HG02678 (cell line): ENCODE results near the gene SHISA5.

ENCODE experiments used
- ATAC-seq: cut with Tn5 transposase; IDR thresholded peaks from one replicate; pipeline ENCODE4 v1.9.1; 2021; ENCODE audit warnings: mild to moderate bottlenecking, moderate library complexity; ENCODE audit not compliant: unreplicated experiment

Gene SHISA5

DNA sequence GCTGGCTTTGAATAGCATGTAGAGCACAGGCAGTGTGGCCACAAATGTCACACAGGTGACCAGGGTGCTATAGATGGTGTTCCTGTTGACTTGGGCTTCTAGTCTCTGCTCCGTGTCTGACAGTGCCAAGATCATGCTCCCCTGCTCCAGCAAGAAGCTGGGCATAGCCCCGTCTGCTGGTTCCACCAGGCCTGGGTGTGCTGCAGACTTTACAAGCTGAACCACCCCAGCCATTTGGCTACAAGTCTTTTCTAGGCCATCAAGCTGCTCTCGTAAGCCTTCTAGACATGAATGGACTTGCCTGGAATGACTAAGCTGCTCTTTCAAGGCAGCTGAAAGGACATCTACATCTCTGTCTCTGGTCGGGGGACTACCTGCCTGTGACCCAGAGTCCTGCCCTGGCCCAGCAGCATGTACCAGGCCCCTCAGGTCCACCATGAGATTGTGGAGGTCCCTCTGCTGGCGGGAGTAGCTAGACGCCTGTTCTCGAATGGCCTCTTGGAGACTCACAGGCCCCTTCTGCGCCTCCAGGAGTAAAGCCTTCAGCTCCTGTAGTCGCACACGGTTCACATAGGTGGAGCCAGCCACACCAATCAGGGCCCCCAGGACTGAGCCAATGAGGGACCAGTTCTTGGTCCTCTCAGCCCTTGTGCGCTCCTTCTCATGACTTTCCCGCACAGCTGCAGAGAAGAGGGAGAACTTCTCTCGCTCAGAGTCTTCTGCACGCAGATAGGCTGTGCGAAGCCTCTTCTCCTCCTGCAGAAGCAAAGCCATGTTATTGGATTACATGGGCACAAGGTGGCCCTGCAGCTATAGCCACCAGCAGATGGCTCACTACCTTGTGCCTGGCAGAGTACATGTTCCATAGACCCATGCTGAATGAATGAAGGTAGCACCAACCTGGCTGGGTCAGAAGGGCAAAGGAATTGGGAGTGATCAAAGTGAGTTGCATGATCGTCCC is 71.3 kb downstream of the SHISA5 start:
- ATAC-seq: no peak

DNA sequence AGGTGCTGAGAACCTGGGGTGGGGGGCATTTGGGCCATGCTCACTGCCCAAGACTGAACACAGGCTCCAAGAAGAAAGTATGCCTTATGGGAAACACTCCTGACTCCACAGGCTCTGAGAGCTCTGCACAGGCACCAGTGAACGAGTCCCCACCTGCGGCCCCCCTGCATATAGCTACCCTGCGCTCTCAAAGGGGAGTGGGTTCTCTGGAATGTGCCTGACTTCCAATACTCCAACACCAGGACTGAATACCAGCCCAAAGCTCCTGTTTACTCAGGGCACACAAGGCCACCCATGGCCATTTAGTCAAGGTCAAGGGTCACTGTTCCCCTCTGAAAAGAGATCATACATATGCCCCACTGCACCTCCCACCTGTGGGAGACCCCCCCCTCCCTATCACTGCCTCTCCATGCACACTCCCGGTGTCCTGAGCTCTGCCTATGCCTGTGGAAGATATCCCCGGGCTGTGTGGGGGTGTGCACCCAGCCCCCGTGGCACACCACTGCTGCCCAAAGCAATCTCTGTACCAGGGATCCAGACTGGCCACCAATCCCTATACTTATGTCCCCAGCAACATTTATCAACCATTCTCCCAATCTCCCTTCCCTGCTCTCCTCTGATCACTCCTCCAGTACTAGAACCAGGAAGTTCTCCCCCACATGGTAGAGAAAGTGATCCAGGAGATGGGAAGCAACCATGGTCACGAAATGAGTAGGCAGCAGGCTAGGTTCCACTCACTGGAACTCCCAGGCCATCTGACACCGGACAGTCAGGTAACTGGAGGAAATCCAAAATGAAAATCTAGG is 72.5 kb downstream of the SHISA5 start:
- no peak for ATAC-seq

DNA sequence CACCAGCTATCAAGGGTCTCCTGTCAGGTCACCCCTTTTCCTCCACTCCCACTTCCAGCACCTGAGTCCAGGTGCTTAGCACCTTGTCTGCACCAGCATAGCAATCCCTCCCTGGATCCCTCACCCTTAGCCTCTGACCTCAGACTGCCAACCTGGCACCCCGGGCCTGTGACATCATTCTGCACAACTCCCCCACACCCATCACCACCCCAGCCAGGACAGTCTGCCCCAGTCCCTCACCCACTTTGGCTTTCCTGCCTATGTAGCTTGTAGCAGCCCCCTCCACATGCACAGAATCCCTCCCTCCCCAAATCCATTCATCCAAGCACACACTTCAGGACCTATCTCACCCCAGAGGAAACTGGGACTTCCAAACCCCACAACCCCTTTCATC is 73.3 kb downstream of the SHISA5 start:
- ATAC-seq: no peak

DNA sequence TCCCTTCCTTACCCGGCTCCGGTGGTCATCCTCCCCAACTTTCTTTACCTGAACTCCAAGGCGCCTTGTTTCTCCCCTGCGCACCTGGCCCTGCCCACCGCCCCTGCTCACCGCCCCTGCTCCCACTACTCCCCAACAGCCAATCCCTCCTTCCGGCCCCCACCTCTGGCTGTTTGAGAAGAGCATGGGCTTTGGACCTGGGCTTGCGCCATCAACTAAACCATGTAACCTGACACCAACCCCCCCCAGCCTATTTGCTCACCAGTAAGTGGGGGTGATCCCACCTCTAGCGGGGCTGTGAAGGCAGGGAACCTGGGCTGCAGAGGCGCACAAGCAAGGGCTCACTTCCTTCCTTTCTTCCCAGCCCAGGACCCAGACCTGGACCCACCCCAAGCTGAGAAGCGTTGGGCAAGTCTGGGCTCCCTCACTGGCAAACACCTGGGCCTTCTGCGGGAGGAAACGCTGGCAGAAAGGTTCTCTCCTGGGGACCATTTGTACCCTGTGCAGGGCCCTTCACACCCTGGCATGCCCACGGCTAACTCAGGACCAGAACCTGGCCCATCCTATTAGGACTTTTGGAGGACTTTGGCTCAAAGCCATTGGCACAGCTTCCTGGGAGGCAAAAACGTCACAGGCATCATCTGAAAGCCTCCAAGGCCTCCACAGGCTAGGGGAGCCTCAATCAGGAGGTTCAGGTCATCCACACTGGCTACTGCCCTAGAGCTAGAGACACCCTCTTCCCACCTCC is 73.8 kb downstream of the SHISA5 start, which contains the start of gene PLXNB1:
TSS of gene PLXNB1 (minus strand) at position 127 of the 748 bp plus-strand sequence. CDS start 5,475 bp downstream, outside the sequence.
- ATAC-seq: no peak

DNA sequence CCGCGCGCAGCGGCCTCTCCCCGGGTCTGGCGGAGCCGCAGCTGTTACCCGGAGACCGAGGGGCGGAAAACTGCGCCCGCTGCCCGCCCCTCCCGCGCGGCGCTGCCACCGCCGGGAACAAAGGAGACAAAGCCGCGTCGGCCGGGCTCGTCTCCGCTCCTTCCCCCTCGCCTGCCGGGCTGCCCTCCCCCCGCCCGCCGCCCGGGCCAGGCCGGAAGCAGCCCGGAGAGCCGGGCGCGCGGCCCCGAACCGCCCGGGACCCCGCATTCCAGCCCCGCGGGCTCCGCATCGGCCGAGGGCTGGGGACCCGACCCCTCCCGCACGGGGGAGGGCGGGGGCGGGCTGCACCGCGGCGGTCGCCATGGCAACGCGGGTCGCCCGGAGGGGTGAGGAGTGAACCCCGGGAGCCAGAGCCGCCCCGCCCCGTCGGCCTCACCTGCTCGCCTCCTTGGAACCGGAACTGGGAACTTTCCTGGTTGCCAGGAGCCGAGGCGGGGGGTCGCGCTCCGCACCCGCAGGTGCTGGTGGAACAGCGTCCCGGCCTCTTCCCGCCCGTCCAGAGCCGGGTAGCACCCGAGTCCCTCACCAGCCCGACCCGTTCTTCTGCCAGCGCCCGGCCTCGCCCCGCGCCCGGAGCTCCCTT is 74.5 kb downstream of the SHISA5 start:
- ATAC-seq: no peak

DNA sequence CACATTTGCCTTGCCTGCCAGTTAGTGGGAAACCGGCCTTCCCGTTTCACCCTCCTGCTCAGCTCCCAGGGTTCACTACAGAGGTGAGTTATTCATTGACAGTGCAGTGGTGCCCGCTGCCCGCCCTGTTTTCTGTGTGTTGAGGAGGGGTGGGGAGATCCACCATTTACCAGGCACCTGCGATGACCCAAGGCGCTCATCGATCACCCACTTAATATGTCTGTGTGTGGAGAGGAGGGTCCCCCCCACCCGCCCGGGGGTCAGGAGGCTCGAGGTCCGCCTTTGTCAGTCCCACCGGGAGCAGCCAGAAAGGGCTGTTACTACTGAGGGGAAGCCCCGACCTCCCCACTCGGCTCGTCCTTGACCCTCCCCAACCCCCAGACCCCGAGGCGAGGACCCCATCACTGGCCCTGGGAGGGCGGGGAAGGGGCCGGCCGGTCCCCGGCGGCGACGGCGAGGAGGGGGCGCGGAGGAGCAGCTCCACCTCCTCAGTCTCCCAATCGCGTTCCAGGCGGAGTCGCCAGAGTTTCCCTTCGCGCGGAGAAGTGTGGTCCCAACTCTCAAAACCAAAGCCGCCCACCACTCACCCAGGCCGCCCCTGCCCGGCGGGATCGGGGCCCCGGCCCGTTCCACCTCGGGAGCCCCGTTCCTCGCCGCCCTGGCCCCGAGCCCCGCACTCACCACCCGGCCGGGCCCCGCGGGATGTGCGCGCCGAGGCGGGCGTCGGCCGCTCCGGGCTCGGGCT is 75.2 kb downstream of the SHISA5 start:
- ATAC-seq: no peak

DNA sequence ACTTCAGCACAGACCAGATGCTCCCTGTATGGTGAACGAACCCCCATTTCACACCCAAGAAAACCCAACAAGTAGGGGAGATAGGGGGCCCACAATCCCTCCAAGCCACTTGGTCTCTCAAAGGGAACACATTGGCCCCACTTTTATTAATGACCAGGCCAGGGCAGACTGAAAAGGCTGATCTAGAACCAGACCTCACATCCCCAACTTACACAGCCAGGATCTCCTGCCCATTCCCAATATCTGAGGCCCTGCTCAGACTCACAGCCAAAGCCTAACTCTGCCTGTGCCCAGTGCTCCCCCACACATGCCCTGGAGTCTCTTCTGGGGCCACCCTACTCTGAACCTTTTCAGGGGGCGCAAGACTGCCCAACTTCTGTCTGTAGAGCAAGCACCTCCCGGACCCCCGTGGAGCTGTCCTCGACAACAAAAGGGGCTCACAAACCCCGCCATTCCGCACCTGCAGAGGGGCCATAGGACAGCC is 75.8 kb downstream of the SHISA5 start:
- no peak for ATAC-seq

DNA sequence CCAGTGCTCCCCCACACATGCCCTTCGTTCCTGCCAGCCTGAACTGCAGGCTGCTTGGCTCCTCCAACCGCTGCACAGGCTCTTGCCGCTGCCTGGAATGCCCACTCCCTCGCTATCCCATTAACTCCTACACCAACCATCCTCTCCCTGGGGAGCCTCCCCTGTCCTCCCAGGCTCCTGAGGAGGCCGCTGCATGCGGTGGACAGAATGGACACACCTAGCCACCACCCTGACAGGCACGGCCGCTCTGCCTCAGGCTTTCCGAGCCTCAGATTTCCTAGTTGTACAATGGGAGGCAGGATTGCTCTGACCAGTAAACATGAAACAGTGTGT is 76.4 kb downstream of the SHISA5 start:
- ATAC-seq: no peak

DNA sequence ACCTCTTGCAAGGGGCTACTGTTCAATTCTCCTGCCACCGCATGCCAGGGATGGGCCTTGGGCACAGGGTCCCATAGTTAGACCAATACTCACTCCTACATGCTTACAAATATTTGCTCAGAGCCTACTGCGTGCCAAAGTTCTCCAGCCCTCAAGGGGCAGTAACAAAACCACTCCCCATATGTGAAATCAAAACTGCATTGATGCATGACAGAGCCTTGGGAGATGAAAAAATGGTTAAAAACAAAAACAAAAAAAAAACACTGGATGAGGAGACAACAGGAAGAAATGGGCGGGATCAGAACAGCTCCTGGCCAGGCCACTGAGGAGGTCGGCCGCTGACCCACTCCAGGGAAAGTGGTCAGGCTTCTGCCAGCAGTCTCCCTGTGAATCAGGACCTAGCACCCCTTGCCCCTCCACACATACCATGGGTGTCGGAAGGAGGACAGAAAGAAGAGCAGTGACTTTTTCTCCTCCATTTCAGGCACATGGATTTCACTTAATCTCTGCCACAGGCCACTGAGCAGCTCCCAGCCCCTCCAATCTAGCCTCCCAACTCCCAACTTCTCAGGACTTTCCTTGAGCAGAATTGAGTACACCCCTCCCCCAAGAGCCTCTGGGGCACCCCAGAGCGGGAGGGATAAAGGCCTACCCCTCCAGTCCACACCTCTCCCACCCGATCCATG is 76.9 kb downstream of the SHISA5 start:
- no peak for ATAC-seq

DNA sequence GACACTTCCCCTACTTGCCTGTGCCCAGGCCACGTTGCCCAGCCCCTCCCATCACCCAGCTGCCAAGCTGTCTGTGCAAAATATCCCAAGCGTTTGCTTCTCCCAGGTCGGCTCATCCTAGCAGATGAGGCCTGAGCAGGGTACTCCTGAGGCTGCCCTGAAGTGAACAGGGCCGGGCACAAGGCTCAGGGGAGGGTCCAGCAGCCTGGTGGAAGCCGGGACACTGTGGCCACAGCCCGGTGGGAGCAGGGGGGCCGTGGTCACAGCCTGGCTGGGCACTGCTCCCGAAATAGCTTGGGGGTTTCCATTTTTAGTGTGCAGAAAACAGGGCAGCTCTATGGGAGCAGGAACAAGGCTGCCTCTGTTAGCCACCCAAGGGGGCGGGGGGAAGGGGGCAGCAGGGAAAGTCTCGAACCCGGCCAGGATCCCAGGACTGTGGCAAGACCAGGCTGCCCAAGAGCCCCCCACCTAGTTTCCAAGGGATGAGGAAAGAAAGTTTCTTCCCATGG is 77.5 kb downstream of the SHISA5 start:
- no peak for ATAC-seq

DNA sequence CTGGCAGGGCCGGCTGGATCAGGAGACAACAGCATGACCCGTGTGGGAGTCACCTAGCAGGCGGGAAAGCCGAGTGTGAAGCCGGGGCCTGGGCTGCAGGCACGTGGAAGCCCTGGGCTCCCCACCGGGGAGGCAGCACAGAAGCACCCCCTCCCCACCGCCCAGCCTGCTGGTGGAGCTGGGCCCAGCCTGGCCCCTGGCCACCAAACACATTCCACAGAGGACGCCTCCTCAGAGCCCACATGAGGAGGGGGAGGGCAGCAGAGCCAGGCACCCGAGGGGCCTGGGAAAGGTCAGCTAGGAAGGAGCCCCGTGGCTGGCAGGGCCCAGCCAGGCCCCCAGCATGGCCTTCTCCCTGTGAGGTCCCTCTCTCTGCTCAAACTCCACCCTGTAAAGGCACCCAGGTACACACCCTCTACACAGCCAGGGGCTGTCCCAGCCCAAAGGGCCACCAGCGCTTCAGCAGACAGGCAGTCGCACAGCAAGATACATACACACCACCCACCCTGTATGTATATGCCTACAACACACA is 78.6 kb downstream of the SHISA5 start:
- ATAC-seq: no peak

DNA sequence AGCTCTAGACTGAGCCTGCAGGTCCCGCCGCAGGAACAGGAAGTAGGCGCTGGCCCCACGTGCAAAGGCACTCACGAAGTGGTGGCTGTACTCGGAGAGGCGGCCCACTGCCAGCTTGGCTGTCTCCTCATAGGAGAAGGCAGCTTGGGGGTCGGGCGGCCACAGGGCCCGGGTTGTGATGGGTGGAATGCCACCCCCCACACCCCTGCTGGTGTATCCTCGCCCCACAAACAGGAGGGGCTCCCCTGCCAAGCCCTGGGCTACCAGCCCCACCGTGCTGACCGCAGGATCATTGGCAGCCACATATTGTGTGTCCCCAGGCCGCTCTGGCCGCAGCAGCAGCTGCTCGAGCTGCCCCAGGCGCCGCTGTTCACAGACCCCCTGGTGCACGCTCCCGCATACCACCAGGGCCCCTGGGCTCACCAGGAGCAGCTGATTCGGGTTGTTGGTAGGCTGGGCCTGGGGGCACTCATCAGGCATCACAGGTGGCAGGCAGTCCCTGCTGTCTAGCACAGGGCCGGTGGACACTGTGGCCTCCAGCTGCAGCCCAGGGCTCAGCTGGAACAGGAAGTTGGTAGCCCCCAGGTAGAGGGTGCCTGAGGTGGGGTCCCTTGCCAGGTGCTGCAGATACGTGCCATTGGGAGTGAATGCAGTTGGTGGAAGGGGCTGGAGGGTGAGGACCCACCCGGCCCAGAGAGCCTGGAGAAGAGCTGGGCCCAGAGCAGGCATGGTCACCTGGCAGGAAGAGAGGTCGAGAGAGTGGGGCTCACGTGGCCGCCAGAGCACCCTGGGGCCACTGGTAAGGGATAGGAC is 79.9 kb downstream of the SHISA5 start:
- no peak for ATAC-seq

DNA sequence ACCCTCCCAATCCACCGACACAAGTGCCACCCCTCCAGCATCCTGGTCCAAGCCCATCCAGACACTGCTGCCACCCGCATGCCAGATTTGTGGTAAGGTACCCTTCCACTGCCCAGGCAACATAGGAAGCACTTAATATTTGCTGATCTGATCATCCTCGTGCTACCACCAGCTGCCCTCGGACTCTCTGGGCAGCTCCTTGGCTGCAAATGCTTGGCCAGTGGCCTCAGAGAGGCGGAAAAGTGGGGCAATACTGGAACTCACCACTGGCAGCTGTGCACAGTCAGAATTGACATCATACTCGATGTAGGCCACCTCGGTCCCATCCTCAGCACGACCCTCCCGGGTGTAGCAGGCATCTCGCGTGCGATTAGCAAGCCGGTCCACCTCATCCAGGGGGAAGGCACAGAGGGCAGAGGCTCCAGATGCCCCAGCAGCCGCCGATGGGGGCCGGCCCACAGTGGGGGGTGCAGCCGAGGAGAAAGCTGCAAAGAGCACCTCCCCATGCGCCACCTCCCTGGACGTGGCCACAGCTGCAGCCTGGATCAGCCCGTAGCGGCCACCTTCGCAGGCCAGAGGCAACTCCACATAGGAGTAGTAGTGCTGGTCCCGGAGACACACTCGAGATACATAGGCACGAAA is 80.6 kb downstream of the SHISA5 start:
- ATAC-seq: no peak

DNA sequence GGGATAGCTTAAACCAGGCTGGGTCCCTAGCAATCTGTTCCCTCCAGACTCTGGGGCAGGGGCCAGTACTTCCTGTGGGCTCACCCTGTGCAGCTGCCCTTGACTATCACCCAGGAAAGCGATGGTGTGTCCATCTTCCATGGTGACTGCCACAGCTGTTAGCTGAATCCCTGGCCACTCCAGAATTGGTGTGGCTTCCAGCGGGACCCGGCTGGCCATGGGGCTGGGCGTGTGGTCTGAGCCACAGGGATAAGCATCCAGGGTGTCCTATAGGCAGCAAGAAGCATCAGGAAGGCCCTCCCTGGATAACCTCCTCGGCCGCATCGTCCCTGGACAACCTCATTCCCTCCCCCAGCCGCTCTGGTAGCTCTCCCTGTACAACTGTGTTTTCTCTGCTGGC is 81.3 kb downstream of the SHISA5 start:
- no peak for ATAC-seq

DNA sequence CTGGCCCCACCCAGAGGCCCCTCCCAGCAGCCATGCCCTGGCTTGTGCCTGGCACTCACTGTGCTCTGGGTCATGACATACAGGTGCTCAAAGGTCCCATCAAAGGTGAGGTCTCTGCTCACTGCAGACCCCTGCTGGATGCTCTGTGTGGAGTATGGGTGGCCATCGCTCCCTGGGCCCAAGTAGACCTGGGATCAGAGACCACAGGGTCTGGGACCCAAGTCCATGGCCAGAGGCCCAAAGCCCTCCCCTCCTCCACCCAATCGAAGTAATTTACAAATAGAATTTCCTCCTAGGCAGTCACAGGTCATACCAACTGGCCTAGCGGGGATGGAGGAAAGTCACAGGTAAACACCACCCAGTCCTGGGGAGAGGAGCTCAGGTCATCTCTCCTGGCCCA is 81.7 kb downstream of the SHISA5 start:
- no peak for ATAC-seq

DNA sequence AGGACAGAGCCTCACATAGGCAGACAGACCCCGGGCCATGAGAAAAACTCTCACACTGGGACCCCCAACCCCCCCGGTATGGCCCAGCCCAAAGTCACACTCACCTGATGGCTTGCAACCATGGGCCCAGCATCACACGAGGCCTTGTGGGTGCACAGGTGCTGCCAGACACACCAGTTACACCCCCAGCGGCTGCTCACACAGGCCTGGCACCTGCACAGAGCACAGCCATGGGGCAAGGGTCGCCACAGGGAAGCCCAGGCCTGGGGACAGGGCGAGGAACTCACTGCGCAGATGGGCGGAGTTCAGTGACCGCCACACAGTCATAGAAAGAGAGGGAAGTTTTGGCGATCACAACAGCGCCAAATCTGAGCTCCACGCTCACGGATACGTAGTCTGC is 83.4 kb downstream of the SHISA5 start:
- no peak for ATAC-seq

DNA sequence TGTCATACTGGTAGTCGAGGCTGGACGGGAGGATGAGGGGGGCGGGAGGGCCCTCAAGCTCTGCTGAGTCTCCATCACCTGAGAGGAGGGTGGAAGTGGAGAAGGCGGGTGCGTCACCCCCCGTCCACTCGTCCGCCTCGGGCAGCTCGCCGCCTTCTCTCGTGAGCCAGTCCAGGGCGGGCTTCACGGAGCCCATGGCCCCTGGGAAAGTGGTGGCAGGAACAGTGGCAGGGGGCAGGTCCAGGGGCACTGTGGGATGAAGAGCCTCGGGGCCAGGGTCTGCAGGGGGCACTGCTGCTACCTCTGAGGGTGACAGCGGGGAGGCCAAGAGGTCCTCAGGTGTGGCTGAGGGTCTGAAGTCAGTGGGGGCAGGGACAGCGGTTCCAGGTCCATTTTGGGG is 84.4 kb downstream of the SHISA5 start:
- no peak for ATAC-seq

DNA sequence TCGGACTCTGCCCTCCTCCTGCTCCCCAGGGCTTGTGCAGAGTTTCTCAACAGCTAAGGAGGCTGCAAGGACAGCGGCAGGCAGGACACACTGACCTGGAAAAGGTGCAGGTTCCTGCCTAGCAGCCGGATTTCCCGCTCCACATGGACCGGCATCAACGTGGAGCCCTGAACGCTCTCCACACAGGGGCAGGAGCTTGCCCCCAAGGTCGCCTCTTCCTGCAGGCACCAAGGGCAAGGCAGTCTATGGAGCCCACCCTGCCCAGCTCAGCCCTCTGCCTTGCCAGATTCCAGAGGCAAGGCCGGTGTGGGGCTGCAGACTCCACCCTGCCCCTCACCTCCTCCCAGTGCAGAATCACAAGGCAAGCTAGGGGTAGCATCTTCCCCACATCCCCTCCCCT is 84.8 kb downstream of the SHISA5 start:
- no peak for ATAC-seq
